GM18951 (cell line): ENCODE measurements around the gene LAMA1.

Experiments
- POLR2A ChIP-seq: IDR thresholded peaks from 4 replicates; pipeline ENCODE4 v1.6.1; 2011; ENCODE audit warnings: mild to moderate bottlenecking; ENCODE audit not compliant: insufficient read length, insufficient read depth; ENCODE audit errors: extremely low read depth
- in situ Hi-C: fragments of 300-500 bp; cut with MboI; formaldehyde crosslinking; loops from one replicate; pipeline ENCODE4 v1.12.0; 2022; ENCODE audit warnings: low sequenced_read_pairs, mixed read lengths, inconsistent platforms; ENCODE audit not compliant: unreplicated experiment

Gene LAMA1

GRCh38 chr18:7133181-7133580, 15.6 kb upstream of the LAMA1 start:
- TF ChIP-seq POLR2A, result no peak
- in situ Hi-C loops, result no loop called here

GRCh38 chr18:7132356-7133150, 15.0 kb upstream of the LAMA1 start:
- in situ Hi-C loops, result no loop called here

GRCh38 chr18:7122376-7122775, 4.8 kb upstream of the LAMA1 start:
- no peak for TF ChIP-seq POLR2A
- in situ Hi-C loops, result no loop called here

More at GRCh38 chr18:7132356-7133150, 15.0 kb upstream of the LAMA1 start:
- no peak for TF ChIP-seq POLR2A

- in situ Hi-C loops, result no loop called here
- no peak for TF ChIP-seq POLR2A
Observed at GRCh38 chr18:7116792-7117389, 706 bp downstream of the LAMA1 start.

GRCh38 chr18:7116001-7116730, 1.4 kb downstream of the LAMA1 start:
- TF ChIP-seq POLR2A, result no peak
- in situ Hi-C loops, result no loop called here

GRCh38 chr18:7112936-7113335, 4.7 kb downstream of the LAMA1 start:
- in situ Hi-C loops, result no loop called here
- no peak for TF ChIP-seq POLR2A

GRCh38 chr18:7111134-7111533, 6.5 kb downstream of the LAMA1 start:
- in situ Hi-C loops, result no loop called here
- no peak for TF ChIP-seq POLR2A

GRCh38 chr18:7105943-7106342, 11.7 kb downstream of the LAMA1 start:
- in situ Hi-C loops, result no loop called here
- no peak for TF ChIP-seq POLR2A

- in situ Hi-C loops, result no loop called here
Observed at GRCh38 chr18:7105268-7105667, 12.3 kb downstream of the LAMA1 start.

GRCh38 chr18:7104649-7105048, 12.9 kb downstream of the LAMA1 start:
- in situ Hi-C loops, result no loop called here
- no peak for TF ChIP-seq POLR2A

More at GRCh38 chr18:7105268-7105667, 12.3 kb downstream of the LAMA1 start:
- no peak for TF ChIP-seq POLR2A

- in situ Hi-C loops, result no loop called here
- TF ChIP-seq POLR2A, result no peak
Observed at GRCh38 chr18:7102131-7102530, 15.5 kb downstream of the LAMA1 start.

GRCh38 chr18:7096838-7097237, 20.8 kb downstream of the LAMA1 start:
- in situ Hi-C loops, result no loop called here
- TF ChIP-seq POLR2A, result no peak

GRCh38 chr18:7094427-7094826, 23.2 kb downstream of the LAMA1 start:
- in situ Hi-C loops, result no loop called here
- no peak for TF ChIP-seq POLR2A
